PC-9 (cell line): Measurements from ENCODE around the gene MYO1B. TPM values are rescaled to one million over a fixed set of nuclear protein-coding genes. Genes with fewer than 3 reads are reported as not detected.

Experiments used
- BruUV-seq: library from RNA; stranded (reverse); fragments of 400-500 nt; replicated peaks from 2 replicates; lab custom pipeline; 2021; lab: Mats Ljungman, UMichigan
- CTCF ChIA-PET: fragments of 300-600 bp; sonication (Branson Sonifier 250); formaldehyde crosslinking; loops from one replicate; lab custom pipeline; 2022; ENCODE audit warnings: antibody characterized with exemption; lab: Charles Lee
- POLR2A ChIA-PET: fragments of 300-600 bp; sonication (Branson Sonifier 250); formaldehyde crosslinking; loops from one replicate; lab custom pipeline; 2022; ENCODE audit warnings: antibody characterized with exemption; ENCODE audit not compliant: unreplicated experiment; lab: Charles Lee
- DNase-seq, 2 experiments: peaks; one replicate each; pipeline versions ENCODE4 v3.0.0 to v3.0.0-alpha.2; 2015 to 2022; ENCODE audit warnings: mixed read lengths in 1 of 2
- H2AFZ ChIP-seq: fragments of 200-600 bp; sonication (generic); 2 replicates; pipeline ENCODE4 v1.8.1; 2017; ENCODE audit warnings: antibody characterized with exemption
- H3F3A ChIP-seq: fragments of 200-600 bp; sonication (generic); 2 replicates; pipeline ENCODE4 v1.8.1; 2017; ENCODE audit warnings: antibody characterized with exemption, mild to moderate bottlenecking, low read depth; ENCODE audit not compliant: insufficient read depth
- H3K27ac ChIP-seq: fragments of 200-600 bp; sonication (generic); 2 replicates; pipeline ENCODE4 v1.6.1; 2016; ENCODE audit warnings: mixed run types
- H3K27me3 ChIP-seq: fragments of 200-600 bp; sonication (generic); 2 replicates; pipeline ENCODE4 v1.6.1; 2016; ENCODE audit warnings: low read depth, mixed run types; ENCODE audit not compliant: insufficient read depth
- H3K36me3 ChIP-seq: fragments of 200-600 bp; sonication (generic); 2 replicates; pipeline ENCODE4 v1.6.1; 2016; ENCODE audit warnings: low read depth, mixed run types
- H3K4me1 ChIP-seq: fragments of 200-600 bp; sonication (generic); replicated peaks from 2 replicates; pipeline ENCODE4 v1.6.1; 2016; ENCODE audit warnings: mixed run types; ENCODE audit not compliant: insufficient read depth
- H3K4me2 ChIP-seq: fragments of 200-600 bp; sonication (generic); 2 replicates; pipeline ENCODE4 v1.6.1; 2017; ENCODE audit warnings: mixed run types
- H3K4me3 ChIP-seq: fragments of 200-600 bp; sonication (generic); 2 replicates; pipeline ENCODE4 v1.6.1; 2016; ENCODE audit warnings: mixed run types
- H3K79me2 ChIP-seq: fragments of 200-600 bp; sonication (generic); 2 replicates; pipeline ENCODE4 v1.6.1; 2017; ENCODE audit warnings: low read depth, mixed run types
- H3K9me2 ChIP-seq: fragments of 200-600 bp; sonication (generic); 2 replicates; pipeline ENCODE4 v1.8.1; 2017; ENCODE audit warnings: mild to moderate bottlenecking; ENCODE audit not compliant: insufficient read depth
- H3K9me3 ChIP-seq: fragments of 200-600 bp; sonication (generic); 2 replicates; pipeline ENCODE4 v1.8.1; 2016; ENCODE audit warnings: low read depth; ENCODE audit not compliant: insufficient read depth
- H4K20me1 ChIP-seq: fragments of 200-600 bp; sonication (generic); 2 replicates; pipeline ENCODE4 v1.8.1; 2017; ENCODE audit not compliant: insufficient read depth
- EZH2 ChIP-seq: fragments of 200-600 bp; sonication (generic); IDR thresholded peaks from 2 replicates; pipeline ENCODE4 v1.8.0; 2017; ENCODE audit warnings: antibody characterized with exemption, low read depth
- intact Hi-C: fragments of 100-400 bp; cut with micrococcal nuclease; formaldehyde crosslinking; loops from one replicate; pipeline ENCODE4 v1.10.0; 2022; ENCODE audit not compliant: unreplicated experiment
- total RNA-seq: library from RNA; stranded (reverse); gene quantifications from 2 replicates; pipeline ENCODE4 v1.2.3, GENCODE V29; 2021
- TF ChIP-seq, protein P1 (sequence below): fragments of 200-600 bp; sonication (generic); conservative IDR thresholded peaks from 2 replicates; pipeline ENCODE4 v1.6.1; 2017; ENCODE audit warnings: mixed run types, antibody characterized with exemption, mild to moderate bottlenecking, moderate library complexity

The MYO1B gene
- total RNA-seq, 1 experiment from 2014 or later, result 55.0 TPM

DNA sequence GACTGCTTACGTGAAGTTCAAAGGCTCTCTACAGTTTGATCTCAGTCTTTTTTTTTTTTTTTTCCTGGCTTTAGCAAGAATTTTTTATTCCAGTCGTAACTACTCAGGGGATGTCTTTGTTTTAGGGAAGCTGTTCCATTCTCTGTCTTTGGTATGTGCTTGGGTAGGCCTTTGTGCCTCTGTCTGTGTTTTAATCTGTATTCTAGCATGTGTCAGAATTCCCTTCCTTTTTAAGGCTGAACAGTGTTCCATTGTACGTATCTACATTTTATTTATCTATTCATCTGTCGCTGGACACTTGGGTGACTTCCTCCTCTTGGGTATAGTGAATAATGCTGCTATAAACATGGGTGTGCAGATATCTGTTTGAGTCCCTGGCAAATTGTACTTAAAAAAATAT, 42.6 kb downstream of the MYO1B start:
- H3F3A ChIP-seq, result no peaks in the 10 kb centered on the region
- no peak overlapping the region for H3K27ac ChIP-seq
- no peaks in the 10 kb centered on the region for H3K27me3 ChIP-seq
- H3K9me3 ChIP-seq, result no peaks in the 10 kb centered on the region
- H3K36me3 ChIP-seq, result no peaks in the 10 kb centered on the region
- ChIA-PET CTCF (no interaction called here), POLR2A (no interaction called here)
- H3K4me3 ChIP-seq, result no peak overlapping the region
- intact Hi-C loops, result no loop called here
- no TSS peak for BruUV-seq
- H3K4me1 ChIP-seq, result no peaks in the 10 kb centered on the region
- H3K4me2 ChIP-seq, result no peak overlapping the region
- TF ChIP-seq, protein P1, sequence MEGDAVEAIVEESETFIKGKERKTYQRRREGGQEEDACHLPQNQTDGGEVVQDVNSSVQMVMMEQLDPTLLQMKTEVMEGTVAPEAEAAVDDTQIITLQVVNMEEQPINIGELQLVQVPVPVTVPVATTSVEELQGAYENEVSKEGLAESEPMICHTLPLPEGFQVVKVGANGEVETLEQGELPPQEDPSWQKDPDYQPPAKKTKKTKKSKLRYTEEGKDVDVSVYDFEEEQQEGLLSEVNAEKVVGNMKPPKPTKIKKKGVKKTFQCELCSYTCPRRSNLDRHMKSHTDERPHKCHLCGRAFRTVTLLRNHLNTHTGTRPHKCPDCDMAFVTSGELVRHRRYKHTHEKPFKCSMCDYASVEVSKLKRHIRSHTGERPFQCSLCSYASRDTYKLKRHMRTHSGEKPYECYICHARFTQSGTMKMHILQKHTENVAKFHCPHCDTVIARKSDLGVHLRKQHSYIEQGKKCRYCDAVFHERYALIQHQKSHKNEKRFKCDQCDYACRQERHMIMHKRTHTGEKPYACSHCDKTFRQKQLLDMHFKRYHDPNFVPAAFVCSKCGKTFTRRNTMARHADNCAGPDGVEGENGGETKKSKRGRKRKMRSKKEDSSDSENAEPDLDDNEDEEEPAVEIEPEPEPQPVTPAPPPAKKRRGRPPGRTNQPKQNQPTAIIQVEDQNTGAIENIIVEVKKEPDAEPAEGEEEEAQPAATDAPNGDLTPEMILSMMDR, result no peak
- TF ChIP-seq EZH2, result no peak
- H3K9me2 ChIP-seq, result no peaks in the 10 kb centered on the region
- no peak for DNase-seq
- H2AFZ ChIP-seq, result no peak overlapping the region
- H3K79me2 ChIP-seq, result no peaks in the 10 kb centered on the region
- H4K20me1 ChIP-seq, result no peaks in the 10 kb centered on the region

DNA sequence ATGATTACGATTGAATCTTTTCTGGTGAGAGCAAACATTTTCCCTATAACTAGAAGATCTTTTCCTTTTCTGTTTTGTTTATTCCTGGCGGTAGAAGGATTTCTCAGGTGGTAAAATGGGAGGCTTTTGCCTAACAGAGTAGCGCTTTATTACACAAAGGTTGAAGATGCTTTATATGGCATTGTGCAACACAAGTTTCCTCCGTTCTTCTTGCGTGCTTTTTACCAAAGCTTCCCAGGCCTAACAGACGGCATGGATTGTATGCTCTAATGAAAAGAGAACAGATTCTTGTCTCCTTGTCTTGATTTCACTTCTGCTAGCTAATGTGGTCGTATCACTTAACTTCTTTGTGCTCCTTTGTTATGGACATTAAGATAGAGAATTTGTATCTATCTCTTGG, 43.8 kb downstream of the MYO1B start:
- Histone ChIP-seq H3F3A (no peaks in the 10 kb centered on the region), H3K4me2 (no peak overlapping the region), H3K4me3 (no peak overlapping the region), H3K9me2 (no peaks in the 10 kb centered on the region), H3K79me2 (no peaks in the 10 kb centered on the region), H3K27ac (no peak overlapping the region), H3K9me3 (no peaks in the 10 kb centered on the region), H3K36me3 (no peaks in the 10 kb centered on the region), H2AFZ (no peak overlapping the region), H3K27me3 (no peaks in the 10 kb centered on the region), H4K20me1 (no peaks in the 10 kb centered on the region), H3K4me1 (no peaks in the 10 kb centered on the region)
- no peak for DNase-seq
- TF ChIP-seq, protein P1, result no peak
- no peak for TF ChIP-seq EZH2
- POLR2A ChIA-PET, result no interaction called here
- no TSS peak for BruUV-seq
- intact Hi-C loops, result no loop called here
- CTCF ChIA-PET, result no interaction called here

DNA sequence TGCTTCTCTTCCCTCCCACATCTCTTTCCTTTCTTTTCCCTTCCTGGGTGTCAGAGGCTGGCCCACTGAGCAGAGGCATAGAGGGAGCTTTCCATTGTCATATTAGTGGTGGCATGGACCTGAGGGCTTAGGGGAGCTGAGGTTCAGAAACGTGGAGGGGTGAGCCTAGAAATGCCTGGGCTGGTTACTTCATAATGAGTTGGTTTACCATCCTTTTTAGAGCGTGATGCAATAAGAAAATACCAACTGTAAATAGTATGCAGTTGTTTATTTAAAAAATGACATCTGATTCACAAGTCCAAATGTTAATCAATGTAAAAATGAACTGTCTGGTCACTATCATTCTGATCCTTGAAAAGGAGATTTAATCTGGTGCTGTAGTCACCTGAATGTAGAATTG, 46.3 kb downstream of the MYO1B start:
- CTCF ChIA-PET, result no interaction called here
- POLR2A ChIA-PET, result no interaction called here

More for the DNA sequence above, 46.3 kb downstream of the MYO1B start:
- Histone ChIP-seq H3K4me1 (no peaks in the 10 kb centered on the region), H3K9me2 (no peaks in the 10 kb centered on the region), H3K9me3 (no peaks in the 10 kb centered on the region), H4K20me1 (no peaks in the 10 kb centered on the region), H3K27me3 (no peaks in the 10 kb centered on the region), H3K4me2 (no peak overlapping the region), H3K27ac (no peak overlapping the region), H3K4me3 (no peak overlapping the region), H2AFZ (no peak overlapping the region), H3K36me3 (no peaks in the 10 kb centered on the region), H3K79me2 (no peaks in the 10 kb centered on the region), H3F3A (no peaks in the 10 kb centered on the region)
- BruUV-seq, result no TSS peak
- no peak for DNase-seq
- no peak for TF ChIP-seq EZH2
- TF ChIP-seq, protein P1, result no peak
- intact Hi-C loops, result no loop called here
